ENCODE data around the gene LCNL1. TPM values are rescaled to one million over a fixed set of nuclear protein-coding genes. Genes with fewer than 3 reads are reported as not detected.

LCNL1 gene
- total RNA-seq, 4 donors from 2014 or later = 0.36 to 0.37 TPM; not detected in 2

DNA sequence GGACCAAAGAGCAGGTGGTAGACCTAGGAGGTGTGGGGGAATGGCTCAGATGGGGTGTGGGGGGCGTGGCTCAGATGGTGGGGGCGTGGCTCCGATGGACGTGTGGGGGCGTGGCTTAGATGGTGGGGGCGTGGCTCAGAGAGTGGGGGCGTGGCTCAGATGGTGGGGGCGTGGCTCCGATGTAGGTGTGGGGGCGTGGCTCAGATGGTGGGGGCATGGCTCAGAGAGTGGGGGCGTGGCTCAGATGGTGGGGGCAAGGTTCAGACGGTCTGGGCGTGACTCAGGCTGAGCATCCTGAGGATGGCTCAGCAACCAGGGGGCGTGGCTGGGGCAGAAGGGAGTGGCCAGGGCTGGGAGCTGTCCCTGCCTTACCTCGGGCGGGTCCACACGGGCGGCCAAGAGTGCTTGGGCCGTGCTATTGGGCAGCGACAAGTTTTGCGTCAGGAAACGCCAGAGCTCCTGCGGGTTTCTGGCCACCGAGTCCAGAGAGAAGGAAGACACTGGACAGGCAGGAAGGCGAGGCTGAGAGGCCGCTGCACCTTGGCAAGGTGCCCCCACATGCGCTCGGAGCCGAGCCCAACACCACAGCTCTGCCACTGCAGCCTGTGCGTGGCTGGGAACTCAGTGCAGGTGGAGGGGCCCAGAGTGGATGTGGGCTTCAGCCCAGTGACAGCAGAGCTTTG is 39.3 kb downstream of the LCNL1 start:
- no peak for DNase-seq (ENCODE audit: low spot score in 2 of 2)
- no peak overlapping the region for H3K4me3 ChIP-seq (ENCODE audit: low read depth, poor library complexity, severe bottlenecking)
- intact Hi-C loops (cut with DNase I; ENCODE audit: low total_unique reads) = no loop called here
- WGBS, 2 donors = 42 to 55% methylated on average over 18 to 23 of the region's 30 CpGs
- TF ChIP-seq, protein P1, sequence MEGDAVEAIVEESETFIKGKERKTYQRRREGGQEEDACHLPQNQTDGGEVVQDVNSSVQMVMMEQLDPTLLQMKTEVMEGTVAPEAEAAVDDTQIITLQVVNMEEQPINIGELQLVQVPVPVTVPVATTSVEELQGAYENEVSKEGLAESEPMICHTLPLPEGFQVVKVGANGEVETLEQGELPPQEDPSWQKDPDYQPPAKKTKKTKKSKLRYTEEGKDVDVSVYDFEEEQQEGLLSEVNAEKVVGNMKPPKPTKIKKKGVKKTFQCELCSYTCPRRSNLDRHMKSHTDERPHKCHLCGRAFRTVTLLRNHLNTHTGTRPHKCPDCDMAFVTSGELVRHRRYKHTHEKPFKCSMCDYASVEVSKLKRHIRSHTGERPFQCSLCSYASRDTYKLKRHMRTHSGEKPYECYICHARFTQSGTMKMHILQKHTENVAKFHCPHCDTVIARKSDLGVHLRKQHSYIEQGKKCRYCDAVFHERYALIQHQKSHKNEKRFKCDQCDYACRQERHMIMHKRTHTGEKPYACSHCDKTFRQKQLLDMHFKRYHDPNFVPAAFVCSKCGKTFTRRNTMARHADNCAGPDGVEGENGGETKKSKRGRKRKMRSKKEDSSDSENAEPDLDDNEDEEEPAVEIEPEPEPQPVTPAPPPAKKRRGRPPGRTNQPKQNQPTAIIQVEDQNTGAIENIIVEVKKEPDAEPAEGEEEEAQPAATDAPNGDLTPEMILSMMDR (IDR thresholded peaks at IDR 0.05) = no peak
- no peak for TF ChIP-seq POLR2A (IDR thresholded peaks at IDR 0.05)

DNA sequence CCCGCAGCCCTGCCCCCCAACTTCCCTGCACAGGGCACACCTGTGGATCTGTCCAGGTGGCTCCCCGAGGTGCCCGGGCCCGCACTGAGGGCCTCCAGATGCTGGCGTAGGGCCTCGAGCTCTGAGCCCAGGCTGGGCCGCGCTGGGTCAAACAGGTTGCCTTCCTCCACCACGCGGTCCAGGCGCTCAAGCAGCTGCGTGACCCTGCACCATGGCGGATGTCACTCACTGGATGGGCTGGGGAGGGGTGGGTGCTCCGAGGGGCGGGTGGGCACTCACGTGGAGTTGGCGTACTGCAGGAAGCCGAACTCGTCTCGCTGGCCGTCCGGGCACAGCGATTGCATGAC is 39.8 kb downstream of the LCNL1 start:
- WGBS, 2 donors = 81 to 92% methylated on average over 15 to 23 of the region's 23 CpGs
- no peak for DNase-seq (ENCODE audit: low spot score in 2 of 2)
- TF ChIP-seq, protein P1 (IDR thresholded peaks at IDR 0.05) = no peak
- TF ChIP-seq POLR2A (IDR thresholded peaks at IDR 0.05) = no peak

DNA sequence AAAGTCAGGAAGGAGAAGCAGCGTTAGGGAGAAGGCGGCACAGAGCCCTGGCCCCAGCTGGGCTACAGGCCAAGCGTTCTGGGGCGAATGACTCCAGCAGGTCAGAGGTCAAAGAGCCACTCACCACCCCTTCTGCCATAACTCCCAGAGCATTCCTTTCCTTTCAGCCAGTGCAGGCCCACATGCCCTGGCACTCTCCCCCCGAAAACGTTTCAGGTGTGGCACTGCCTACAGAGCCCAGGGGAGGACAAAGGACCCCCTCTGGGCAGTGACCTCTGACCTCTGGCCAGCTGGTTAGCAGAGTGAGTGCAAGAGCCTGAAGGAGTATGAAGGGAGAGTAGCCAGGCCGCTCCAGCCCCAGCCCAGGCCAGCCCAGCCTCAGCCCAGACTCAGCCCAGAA is 40.4 kb downstream of the LCNL1 start:
- WGBS, 2 donors = 73 to 87% methylated on average over 6 of the region's 7 CpGs
- no peak for DNase-seq (ENCODE audit: low spot score in 2 of 2)
- intact Hi-C loops (cut with DNase I; ENCODE audit: low total_unique reads) = no loop called here
- H3K4me3 ChIP-seq (ENCODE audit: low read depth, poor library complexity, severe bottlenecking) = no peak overlapping the region
- TF ChIP-seq POLR2A (IDR thresholded peaks at IDR 0.05) = no peak
- TF ChIP-seq, protein P1 (IDR thresholded peaks at IDR 0.05) = no peak

More for the DNA sequence above, 39.8 kb downstream of the LCNL1 start:
- H3K4me3 ChIP-seq (ENCODE audit: low read depth, poor library complexity, severe bottlenecking) = no peak overlapping the region
- intact Hi-C loops (cut with DNase I; ENCODE audit: low total_unique reads) = no loop called here

DNA sequence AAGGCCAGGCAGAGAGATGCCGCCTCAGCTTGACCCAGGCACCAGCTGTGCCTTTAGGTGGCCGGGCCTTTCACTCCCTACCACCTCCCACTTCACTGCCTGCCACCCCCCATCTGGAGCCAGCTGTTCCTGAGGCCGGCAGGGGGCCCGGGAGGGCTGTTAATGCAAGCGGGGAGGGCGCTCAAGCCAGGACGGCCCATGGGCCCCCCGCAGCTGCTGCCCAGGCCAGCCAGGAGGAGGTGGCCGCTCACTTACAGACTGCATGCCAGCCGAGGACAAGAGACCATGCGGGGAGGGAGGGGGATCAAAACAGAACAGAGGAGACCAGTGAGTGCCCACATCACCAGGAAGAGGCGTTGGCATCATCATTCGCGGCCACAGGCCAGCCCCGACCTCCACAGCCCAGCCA is 40.8 kb downstream of the LCNL1 start:
- intact Hi-C loops (cut with DNase I; ENCODE audit: low total_unique reads) = no loop called here
- TF ChIP-seq, protein P1 (IDR thresholded peaks at IDR 0.05) = no peak
- no peak for TF ChIP-seq POLR2A (IDR thresholded peaks at IDR 0.05)
- 89 to 90% methylated on average over 12 to 13 of the region's 15 CpGs for WGBS, 2 donors
- no peak for DNase-seq (ENCODE audit: low spot score in 2 of 2)
- no peak overlapping the region for H3K4me3 ChIP-seq (ENCODE audit: low read depth, poor library complexity, severe bottlenecking)

DNA sequence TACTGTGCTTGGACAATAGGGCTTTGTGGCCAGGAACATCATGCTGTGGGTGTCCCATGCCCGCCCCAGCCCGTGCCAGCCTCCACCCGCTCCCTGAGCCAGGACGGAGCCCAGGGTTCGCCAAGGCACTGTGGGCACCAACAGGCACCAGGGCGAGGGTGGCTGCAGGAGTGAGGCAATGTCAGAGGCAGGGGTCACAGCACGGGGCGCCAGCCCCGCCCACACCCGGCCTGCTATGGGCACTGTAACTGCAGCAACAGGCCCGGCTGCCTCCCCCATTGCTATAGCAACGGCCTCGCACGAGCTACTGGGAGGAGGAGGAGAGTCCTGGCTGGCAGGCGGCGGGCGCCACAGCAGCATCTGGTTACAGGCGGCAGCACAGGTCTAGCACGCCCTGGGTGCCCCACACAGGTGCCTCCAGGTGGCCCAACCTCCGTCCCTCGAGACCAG is 42.7 kb downstream of the LCNL1 start:
- 14 to 56% methylated on average over 12 to 16 of the region's 21 CpGs for WGBS, 2 donors
- intact Hi-C loops (cut with DNase I; ENCODE audit: low total_unique reads) = no loop called here
- DNase-seq (ENCODE audit: low spot score in 2 of 2) = no peak
- H3K4me3 ChIP-seq (ENCODE audit: low read depth, poor library complexity, severe bottlenecking) = no peak overlapping the region
- TF ChIP-seq, protein P1 (IDR thresholded peaks at IDR 0.05) = no peak
- no peak for TF ChIP-seq POLR2A (IDR thresholded peaks at IDR 0.05)

DNA sequence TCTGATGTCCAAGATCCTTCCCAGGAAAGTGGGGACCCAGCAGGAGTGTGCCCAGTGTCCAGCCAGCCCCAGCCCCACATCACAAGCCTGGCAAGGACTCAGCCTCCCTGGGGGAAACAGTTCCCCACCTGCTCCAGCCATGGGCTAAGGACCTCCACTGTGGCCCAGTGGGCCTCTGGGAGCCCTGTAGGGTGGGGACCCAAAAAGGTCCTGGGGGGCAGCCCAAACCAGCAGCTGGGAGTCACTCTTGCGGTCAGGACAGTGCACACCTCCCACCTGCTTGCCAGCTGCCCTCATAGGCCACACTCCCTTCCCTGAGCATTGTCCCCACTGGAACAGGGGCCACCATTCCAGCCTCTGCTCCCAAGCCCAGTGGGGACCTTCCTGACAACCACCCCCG is 43.6 kb downstream of the LCNL1 start:
- TF ChIP-seq POLR2A (IDR thresholded peaks at IDR 0.05) = no peak
- TF ChIP-seq, protein P1 (IDR thresholded peaks at IDR 0.05) = no peak
- no peak overlapping the region for H3K4me3 ChIP-seq (ENCODE audit: low read depth, poor library complexity, severe bottlenecking)
- no peak for DNase-seq (ENCODE audit: low spot score in 2 of 2)
- WGBS, 2 donors = 76 to 81% methylated on average over 2 of the region's 2 CpGs
- intact Hi-C loops (cut with DNase I; ENCODE audit: low total_unique reads) = no loop called here

All from lower leg skin (tissue), 4 donors.